Measurements from ENCODE around the gene PPFIBP1. TPM values are rescaled to one million over a fixed set of nuclear protein-coding genes. Genes with fewer than 3 reads are reported as not detected.

Gene PPFIBP1
- polyA plus RNA-seq, 1 donor (not counting 4 experiments of a cell fraction or from before 2014, with no cell fraction given) = 83.5 TPM

GRCh38 chr12:27531896-27532295 lies 7.9 kb downstream of the PPFIBP1 start:
- dilution Hi-C loops (cut with MboI; ENCODE audit: extremely low pct_ligation_motif_present, low sequenced_read_pairs) = no loop called here
- H3K4me3 ChIP-seq (ENCODE audit: control insufficient read depth in 2 of 3, extremely low read depth in 1 of 3, insufficient read depth in 2 of 3, low read depth in 1 of 3, low read length in 3 of 3) = no peak overlapping the region
- peaks cover 3 to 7% of the 10 kb centered on the region in 2 experiments for H3K36me3 ChIP-seq (ENCODE audit: control insufficient read depth in 2 of 2, extremely low read depth in 1 of 2, insufficient read depth in 2 of 2, low read length in 2 of 2)
- no peak overlapping the region for H3K27ac ChIP-seq (ENCODE audit: control insufficient read depth, insufficient read depth, low read length)
- FAIRE-seq (no peak), DNase-seq (ENCODE audit: low read depth, low spot score) (no peak)
- H3K4me2 ChIP-seq (ENCODE audit: control insufficient read depth, extremely low read depth, insufficient read depth, low read depth, low read length) = no peak overlapping the region
- TF ChIP-seq CTCF (optimal IDR thresholded peaks at IDR 0.05 in 1 of 3, IDR thresholded peaks at IDR 0.05 in 1 of 3, conservative IDR thresholded peaks at IDR 0.05 in 1 of 3; ENCODE audit: extremely low read depth in 1 of 3, insufficient read depth in 2 of 3, low read length in 3 of 3) (no peak), EZH2 (IDR thresholded peaks at IDR 0.05; ENCODE audit: low read length) (no peak)
- peaks cover 15% of the 10 kb centered on the region for H3K4me1 ChIP-seq (ENCODE audit: control insufficient read depth, extremely low read depth, insufficient read depth, low read length)
- H4K20me1 ChIP-seq (ENCODE audit: control insufficient read depth, extremely low read depth, insufficient read depth, low read length) = peaks cover 2% of the 10 kb centered on the region
- H3K27me3 ChIP-seq (ENCODE audit: control insufficient read depth, extremely low read depth, insufficient read depth, low read length) = no peaks in the 10 kb centered on the region
- peaks cover 7% of the 10 kb centered on the region for H3K9me1 ChIP-seq (ENCODE audit: control insufficient read depth, extremely low read depth, insufficient read depth, low read length)
- H2AFZ ChIP-seq (ENCODE audit: control insufficient read depth, low read length) = no peak overlapping the region
- H3K9ac ChIP-seq (ENCODE audit: control insufficient read depth, extremely low read depth, insufficient read depth, low read length) = no peak overlapping the region
- H3K9me3 ChIP-seq (ENCODE audit: control insufficient read depth, low read depth, low read length) = no peaks in the 10 kb centered on the region
- peaks cover 99% of the 10 kb centered on the region for H3K79me2 ChIP-seq (ENCODE audit: control insufficient read depth, insufficient read depth, low read length)

GRCh38 chr12:27534060-27534764 lies 10.2 kb downstream of the PPFIBP1 start:
- dilution Hi-C loops (cut with MboI; ENCODE audit: extremely low pct_ligation_motif_present, low sequenced_read_pairs) = no loop called here
- no peaks in the 10 kb centered on the region for H3K27me3 ChIP-seq (ENCODE audit: control insufficient read depth, extremely low read depth, insufficient read depth, low read length)
- FAIRE-seq (peak; percentile 9), DNase-seq (ENCODE audit: low read depth, low spot score) (no peak)
- no peaks in the 10 kb centered on the region for H3K9me3 ChIP-seq (ENCODE audit: control insufficient read depth, low read depth, low read length)
- H3K9me1 ChIP-seq (ENCODE audit: control insufficient read depth, extremely low read depth, insufficient read depth, low read length) = peaks cover 3% of the 10 kb centered on the region
- no peak overlapping the region for H3K4me3 ChIP-seq (ENCODE audit: control insufficient read depth in 2 of 3, extremely low read depth in 1 of 3, insufficient read depth in 2 of 3, low read depth in 1 of 3, low read length in 3 of 3)
- TF ChIP-seq EZH2 (IDR thresholded peaks at IDR 0.05; ENCODE audit: low read length) = no peak
- no peak for TF ChIP-seq CTCF (optimal IDR thresholded peaks at IDR 0.05 in 1 of 3, IDR thresholded peaks at IDR 0.05 in 1 of 3, conservative IDR thresholded peaks at IDR 0.05 in 1 of 3; ENCODE audit: extremely low read depth in 1 of 3, insufficient read depth in 2 of 3, low read length in 3 of 3)
- H3K36me3 ChIP-seq (ENCODE audit: control insufficient read depth in 2 of 2, extremely low read depth in 1 of 2, insufficient read depth in 2 of 2, low read length in 2 of 2) = peaks cover 0 to 2% of the 10 kb centered on the region in 2 experiments
- no peak overlapping the region for H3K27ac ChIP-seq (ENCODE audit: control insufficient read depth, insufficient read depth, low read length)
- no peak overlapping the region for H2AFZ ChIP-seq (ENCODE audit: control insufficient read depth, low read length)
- peaks cover 2% of the 10 kb centered on the region for H4K20me1 ChIP-seq (ENCODE audit: control insufficient read depth, extremely low read depth, insufficient read depth, low read length)
- H3K4me2 ChIP-seq (ENCODE audit: control insufficient read depth, extremely low read depth, insufficient read depth, low read depth, low read length) = no peak overlapping the region
- peaks cover 18% of the 10 kb centered on the region for H3K4me1 ChIP-seq (ENCODE audit: control insufficient read depth, extremely low read depth, insufficient read depth, low read length)
- no peak overlapping the region for H3K9ac ChIP-seq (ENCODE audit: control insufficient read depth, extremely low read depth, insufficient read depth, low read length)
- peaks cover 99% of the 10 kb centered on the region for H3K79me2 ChIP-seq (ENCODE audit: control insufficient read depth, insufficient read depth, low read length)
